K562 (cell line): Measurements from ENCODE around the gene XYLB. TPM values are rescaled to one million over a fixed set of nuclear protein-coding genes. Genes with fewer than 3 reads are reported as not detected.

Experiments used
- ATAC-seq: fragments of 200-7000 bp; cut with Tn5 transposase; 3 replicates; pipeline ENCODE4 v1.9.1; 2020; ENCODE audit warnings: moderate library complexity
- Bru-seq: library from RNA; stranded (reverse); fragments of 400-500 nt; gene quantifications from one replicate; lab custom pipeline; 2021; lab: Mats Ljungman, UMichigan
- BruChase-seq, 2 experiments: library from RNA; stranded (reverse); fragments of 400-500 nt; gene quantifications; one replicate each; lab custom pipeline; 2021; lab: Mats Ljungman, UMichigan
- BruUV-seq: library from RNA; stranded (reverse); fragments of 400-500 nt; replicated peaks from 2 replicates; lab custom pipeline; 2021; lab: Mats Ljungman, UMichigan
- CTCF ChIA-PET: fragments of 300-600 bp; formaldehyde crosslinking; extraction: SDS; loops from one replicate; lab custom pipeline; 2021; ENCODE audit warnings: low intra/inter-chr PET ratio; lab: Yijun Ruan, JAX
- POLR2A ChIA-PET: fragments of 300-600, 350-650 bp; sonication (Branson Sonifier 250); formaldehyde crosslinking; extraction: SDS; loops from one replicate; lab custom pipeline; 2021; ENCODE audit warnings: antibody characterized with exemption, inconsistent platforms; lab: Yijun Ruan, JAX
- DNase-seq, 4 experiments: peaks; one replicate each; pipeline versions ENCODE4 v3.0.0 to v3.0.0-alpha.2; 2011 to 2018; ENCODE audit warnings: low spot score in 3 of 4, mixed read lengths in 3 of 4; ENCODE audit errors: extremely low read depth in 1 of 4
- FAIRE-seq: peaks from 2 replicates; lab custom pipeline; 2011; peaks lifted over from hg19 to GRCh38; lab: Jason Lieb, UNC
- H2AFZ ChIP-seq: 2 replicates; pipeline ENCODE4 v1.6.0; 2011; ENCODE audit warnings: low read depth, low read length, control low read depth, inconsistent platforms
- H3K27ac ChIP-seq: fragments of 200-600 bp; 3 replicates; pipeline ENCODE4 v1.8.0; 2011; ENCODE audit warnings: low read depth, mild to moderate bottlenecking, control low read depth, inconsistent platforms, low read length, moderate library complexity, mixed read lengths; ENCODE audit errors: extremely low read depth
- H3K27me3 ChIP-seq, 2 experiments: fragments of 300-600 bp in 1 of 2; 2 replicates in 1 of 2; 3 replicates in 1 of 2; pipeline versions ENCODE4 v1.6.0 to v1.8.0; 2011; ENCODE audit warnings: inconsistent platforms in 2 of 2, low read length in 2 of 2, mild to moderate bottlenecking in 1 of 2, mixed read lengths in 1 of 2, moderate library complexity in 1 of 2; ENCODE audit not compliant: control insufficient read depth in 2 of 2, insufficient read depth in 2 of 2
- H3K36me3 ChIP-seq: fragments of 300-600 bp; 3 replicates; pipeline ENCODE4 v1.8.0; 2011; ENCODE audit warnings: mild to moderate bottlenecking, low read length, inconsistent platforms; ENCODE audit not compliant: control insufficient read depth, insufficient read depth
- H3K4me1 ChIP-seq, 2 experiments: fragments of 200-600 bp in 1 of 2; replicated peaks in 1 of 2; 2 replicates in 1 of 2; 3 replicates in 1 of 2; pipeline versions ENCODE4 v1.5.1 to v1.8.0; 2011; ENCODE audit warnings: inconsistent platforms in 2 of 2, low read length in 2 of 2, mild to moderate bottlenecking in 1 of 2, mixed read lengths in 1 of 2, moderate library complexity in 1 of 2; ENCODE audit not compliant: control insufficient read depth in 2 of 2, insufficient read depth in 2 of 2
- H3K4me2 ChIP-seq: 2 replicates; pipeline ENCODE4 v1.6.1; 2011; ENCODE audit warnings: low read length, control low read depth, inconsistent platforms, mixed read lengths; ENCODE audit not compliant: insufficient read depth
- H3K4me3 ChIP-seq: fragments of 200-600 bp; sonication (generic), shearing (Covaris generic); 2 replicates; pipeline ENCODE4 v1.5.1; 2016; ENCODE audit warnings: control low read depth, inconsistent platforms
- H3K79me2 ChIP-seq: fragments of 200-600 bp; 3 replicates; pipeline ENCODE4 v1.8.0; 2011; ENCODE audit warnings: low read length, inconsistent platforms; ENCODE audit not compliant: control insufficient read depth, insufficient read depth
- H3K9ac ChIP-seq, 2 experiments: 2 replicates each; pipeline versions ENCODE4 v1.6.0 to v1.6.1; 2011; ENCODE audit warnings: low read depth in 2 of 2, low read length in 2 of 2, control low read depth in 1 of 2, inconsistent platforms in 1 of 2, mild to moderate bottlenecking in 1 of 2, mixed read lengths in 1 of 2; ENCODE audit not compliant: insufficient read depth in 1 of 2
- H3K9me1 ChIP-seq: one replicate; pipeline ENCODE4 v1.6.0; 2011; ENCODE audit warnings: inconsistent platforms, mild to moderate bottlenecking, low read length, moderate library complexity; ENCODE audit not compliant: control insufficient read depth, insufficient read depth
- H3K9me3 ChIP-seq: replicated peaks from 2 replicates; pipeline ENCODE4 v1.5.1; 2011; ENCODE audit warnings: low read depth, low read length, inconsistent platforms; ENCODE audit not compliant: control insufficient read depth, insufficient read depth
- H4K20me1 ChIP-seq: replicated peaks from 2 replicates; pipeline ENCODE4 v1.6.1; 2011; ENCODE audit warnings: low read length, inconsistent platforms, mixed read lengths; ENCODE audit not compliant: control insufficient read depth, insufficient read depth
- CREB3L1 ChIP-seq: fragments of 450-650 bp; IDR thresholded peaks from 2 replicates; pipeline ENCODE4 v1.6.1; 2014; ENCODE audit warnings: low read depth, mild to moderate bottlenecking, moderate library complexity, borderline replicate concordance
- DMBX1 ChIP-seq: fragments of 250-450 bp; sonication (Bioruptor Pico); IDR thresholded peaks from 2 replicates; pipeline ENCODE4 v1.8.0; 2022; ENCODE audit warnings: inconsistent platforms, mild to moderate bottlenecking, moderate library complexity, borderline replicate concordance
- KLF6 ChIP-seq: fragments of 250-450 bp; sonication (Bioruptor Pico); IDR thresholded peaks from 2 replicates; pipeline ENCODE4 v1.4.0; 2020; ENCODE audit warnings: mild to moderate bottlenecking, moderate library complexity, borderline replicate concordance
- NFXL1 ChIP-seq: fragments of 450-650 bp; formaldehyde crosslinking; IDR thresholded peaks from 2 replicates; pipeline ENCODE4 v1.4.0; 2021; ENCODE audit warnings: mild to moderate bottlenecking
- ZNF280A ChIP-seq: fragments of 450-650 bp; IDR thresholded peaks from 2 replicates; pipeline ENCODE4 v1.6.1; 2018; ENCODE audit warnings: mild to moderate bottlenecking, low read depth; ENCODE audit not compliant: partially characterized antibody
- ZNF717 ChIP-seq: fragments of 250-450 bp; sonication (Bioruptor Pico); IDR thresholded peaks from 2 replicates; pipeline ENCODE4 v1.5.0; 2021
- WGBS: fragments of 100-300 bp; shearing (Covaris generic); methylation state at CpG from one replicate; pipeline ENCODE4 v1.1.6; 2016; ENCODE audit warnings: low coverage, mixed read lengths; ENCODE audit not compliant: insufficient coverage; ENCODE audit errors: missing lambda C conversion rate; 5-methylcytosine and 5-hydroxymethylcytosine counted together
- in situ Hi-C: fragments of 300-500 bp; cut with MboI; formaldehyde crosslinking; loops from 4 replicates; pipeline ENCODE4 v1.15.0; 2018; ENCODE audit warnings: inconsistent platforms, mixed read lengths
- intact Hi-C: fragments of 100-400 bp; cut with micrococcal nuclease; formaldehyde crosslinking; loops from 2 replicates; pipeline ENCODE4 v1.14.2; 2022
- long read RNA-seq, 3 experiments: library from polyadenylated mRNA in 2 of 3; library from RNA in 1 of 3; unstranded in 2 of 3; stranded (forward) in 1 of 3; transcript quantifications; one replicate each; pipeline ENCODE4 v2.0.0, GENCODE V29; 2019 to 2022
- polyA minus RNA-seq, 3 experiments: library from RNA; depleted of rRNA, polyadenylated mRNA; stranded (reverse); fragments of >200 nt; gene quantifications; 2 replicates each; pipeline ENCODE4 v1.2.3, GENCODE V29; 2011
- polyA plus RNA-seq, 8 experiments: library from polyadenylated mRNA; depleted of rRNA in 4 of 8; stranded (reverse) in 5 of 8; unstranded in 3 of 8; fragments of >200 nt; fragmentation: Nextera tagmentation in 2 of 8; fragmentation: Illumina TruSeq in 1 of 8; extraction: Ambion mirVana in 2 of 8; extraction: Trizol in 1 of 8; gene quantifications; 2 replicates each; pipeline versions ENCODE4 v1.2.1 to v1.2.3, GENCODE V29; 2011 to 2014; ENCODE audit warnings: inconsistent platforms in 1 of 8, missing spikeins in 1 of 8
- total RNA-seq, 7 experiments: library from RNA; depleted of rRNA in 6 of 7; stranded (reverse); fragments of >200 nt in 6 of 7; fragmentation: Illumina TruSeq in 2 of 7; extraction: Trizol in 2 of 7; gene quantifications; 2 replicates each; pipeline versions ENCODE4 v1.2.1 to v1.2.3, GENCODE V29; 2011 to 2021; ENCODE audit warnings: low replicate concordance in 1 of 7

Gene XYLB
- total RNA-seq (2011; cell fraction: chromatin; rRNA removed; ENCODE audit: low replicate concordance), result 148 and 195 TPM in 2 replicates
- total RNA-seq (2011; cell fraction: nucleolus; rRNA removed), result 85.0 and 125 TPM in 2 replicates
- total RNA-seq (2011; cell fraction: nucleoplasm; rRNA removed), result 115 and 137 TPM in 2 replicates
- total RNA-seq (2014; rRNA removed) (10.6 and 17.3 TPM in 2 replicates), total RNA-seq (2014; rRNA removed; fragmentation: Illumina TruSeq; extraction: Trizol) (10.6 and 13.2 TPM in 2 replicates), total RNA-seq (2015; rRNA removed; fragmentation: Illumina TruSeq; extraction: Trizol) (12.5 and 14.6 TPM in 2 replicates), total RNA-seq (2021) (19.5 and 20.2 TPM in 2 replicates), polyA plus RNA-seq (2011; rRNA removed) (12.7 and 15.1 TPM in 2 replicates), polyA plus RNA-seq (2014; fragmentation: Illumina TruSeq; extraction: Trizol) (15.5 and 17.0 TPM in 2 replicates), polyA plus RNA-seq (2014; fragmentation: Nextera tagmentation; extraction: Ambion mirVana) (1 to 10 TPM; 4.0 to 6.1 TPM), polyA plus RNA-seq (2014; rRNA removed) (12.5 and 12.8 TPM in 2 replicates), polyA minus RNA-seq (2011; rRNA and poly(A)+ RNA removed) (26.1 and 33.6 TPM in 2 replicates), Bru-seq, nascent RNA (percentile 85 among the genes with signal in this experiment), BruChase-seq, experiment 1, labeled RNA remaining after a 2-hour chase (percentile 86 among the genes with signal in this experiment), BruChase-seq, experiment 2, labeled RNA remaining after a 6-hour chase (percentile 83 among the genes with signal in this experiment)
- polyA plus RNA-seq (2011; cell fraction: cytosol; rRNA removed), result 9.9 and 11.6 TPM in 2 replicates
- polyA plus RNA-seq (2011; cell fraction: nucleus; rRNA removed), result 40.1 and 59.5 TPM in 2 replicates
- 11.7 and 15.5 TPM in 2 replicates for polyA plus RNA-seq (2012)
- 9.7 and 11.9 TPM in 2 replicates for polyA minus RNA-seq (2011; cell fraction: cytosol; rRNA and poly(A)+ RNA removed)
- polyA minus RNA-seq (2011; cell fraction: nucleus; rRNA and poly(A)+ RNA removed), result 43.8 and 54.1 TPM in 2 replicates
- long read RNA-seq, experiment 1, transcript XYLB-201 (19 exons, 3,664 nt), result major isoform, 14 of 47 reads
- long read RNA-seq, experiment 1, partial matches to known transcripts, result 10 of 47 reads
- long read RNA-seq, experiment 1, other reads (novel, unspliced or antisense), result 23 of 47 reads
- long read RNA-seq, experiment 2, partial matches to known transcripts, result 7 of 20 reads
- long read RNA-seq, experiment 2, other reads (novel, unspliced or antisense), result 10 of 20 reads
- long read RNA-seq, experiment 3, transcript XYLB-201 (19 exons, 3,664 nt), result major isoform, 9 of 20 reads
- long read RNA-seq, experiment 3, partial matches to known transcripts, result 3 of 20 reads
- long read RNA-seq, experiment 3, other reads (novel, unspliced or antisense), result 8 of 20 reads

GRCh38 chr3:38346587-38347410 lies at the start of gene XYLB:
XYLB (plus strand) TSS chr3:38346785; CDS start chr3:38346869, 84 bp downstream.
- in situ Hi-C loops, result loop anchor here (10.0 kb wide), 1 partner anchor 212 kb away; the partner anchor contains the start of genes ACAA1 and MYD88
- no peak for TF ChIP-seq DMBX1 (CRISPR knock-in tag)
- TF ChIP-seq NFXL1 (CRISPR knock-in tag), result no peak
- TF ChIP-seq ZNF717, result no peak
- TF ChIP-seq ZNF280A, result no peak
- peak; percentile 88 for TF ChIP-seq CREB3L1
- peak; percentile 22; the same call in 1 of the 2 replicates for TF ChIP-seq KLF6

More at GRCh38 chr3:38346587-38347410, at the start of gene XYLB:
- FAIRE-seq (peak; percentile 61), DNase-seq (peak; percentile 96 to 97 (median 96)), ATAC-seq (peak; percentile 96)
- CTCF ChIA-PET, result interaction anchor here (0.6 to 1.0 kb wide), 3 partner anchors 93 to 229 kb away, joined by 3 to 7 read pairs (median 3); no protein-coding TSS in a partner anchor
- Histone ChIP-seq H3K4me1 (peaks cover 18 to 27% of the 10 kb centered on the region in 2 experiments; a peak in 4 of 5 replicates), H3K36me3 (peaks cover 31% of the 10 kb centered on the region), H3K9me1 (no peaks in the 10 kb centered on the region), H2AFZ (peak within 1 kb of the TSS; percentile 97), H3K4me3 (peak within 1 kb of the TSS; percentile 98), H3K27ac (peak within 1 kb of the TSS; percentile 89), H3K79me2 (peaks cover 51% of the 10 kb centered on the region), H3K9me3 (no peaks in the 10 kb centered on the region), H3K4me2 (peak within 1 kb of the TSS; percentile 88), H4K20me1 (no peaks in the 10 kb centered on the region), H3K9ac (peak within 1 kb of the TSS; percentile 91 to 99), H3K27me3 (no peaks in the 10 kb centered on the region)
- intact Hi-C loops, result loop anchor here (2.0 to 5.0 kb wide), 4 partner anchors 106 to 229 kb away; partner anchors contain the start of genes ACAA1, ACVR2B and MYD88
- BruUV-seq, result no TSS peak
- POLR2A ChIA-PET, result interaction anchor here (0.8 to 1.4 kb wide), 8 partner anchors 11 to 372 kb away, joined by 3 to 5 read pairs (median 4); no protein-coding TSS in a partner anchor
- WGBS, result under 1% methylated on average over 67 of the region's 85 CpGs
